ENCODE data around the gene ARSB.

ARSB gene

DNA sequence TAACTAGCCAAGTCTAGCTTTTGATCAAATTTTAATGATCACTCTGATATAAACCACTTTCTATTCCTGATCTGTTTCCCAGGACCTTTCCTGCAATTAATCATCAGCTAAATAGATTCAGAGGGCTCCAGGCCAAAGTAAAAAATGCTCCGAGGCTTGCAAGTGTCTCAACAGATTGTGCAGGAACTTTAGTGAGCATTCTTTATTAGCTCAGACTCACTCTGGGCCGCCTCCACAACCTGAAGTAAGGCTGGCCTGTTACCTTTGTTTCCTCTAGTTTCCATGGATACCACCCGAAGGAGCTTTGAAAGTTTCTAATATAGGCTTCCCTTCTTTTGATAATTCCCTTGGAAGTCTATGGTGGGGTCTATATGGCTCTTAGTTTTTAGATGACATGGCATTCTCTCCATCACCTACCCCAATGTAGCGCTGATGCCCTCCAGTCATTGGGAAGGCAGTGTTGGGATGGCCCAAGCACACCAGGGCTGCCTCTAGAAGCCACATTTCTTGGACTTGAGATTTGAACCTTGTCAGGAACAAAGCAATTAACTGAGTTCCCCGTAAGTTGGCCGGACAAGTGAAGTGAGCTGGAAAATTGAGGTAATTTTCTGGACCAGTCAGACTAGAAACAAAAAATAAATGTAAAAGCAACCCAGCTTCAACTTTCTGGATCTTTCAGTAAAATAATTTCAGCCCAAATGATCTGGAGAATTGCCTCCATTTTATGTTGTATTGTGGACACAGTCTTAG lies 238.9 kb downstream of the ARSB start:
- H2AK5ac ChIP-seq (ENCODE audit: low read length, severe bottlenecking) = peak overlapping the region; percentile 90
- H3K9ac ChIP-seq (ENCODE audit: low read length) = no peak overlapping the region
- H3K4me2 ChIP-seq (ENCODE audit: low read length, poor library complexity, severe bottlenecking) = no peak overlapping the region
- H3K79me1 ChIP-seq (replicated peaks; ENCODE audit: low read length, poor library complexity, severe bottlenecking) = no peaks in the 10 kb centered on the region
- no peak overlapping the region for H4K91ac ChIP-seq (ENCODE audit: low read length)
- no peak overlapping the region for H3K14ac ChIP-seq (ENCODE audit: low read length in 2 of 2)
- no peak overlapping the region for H2BK120ac ChIP-seq (ENCODE audit: low read depth, low read length)
- H3K4me1 ChIP-seq (ENCODE audit: control insufficient read depth, insufficient read depth, low read depth, low read length) = peaks cover 12% of the 10 kb centered on the region
- H3K27ac ChIP-seq (ENCODE audit: low read length, poor library complexity, severe bottlenecking) = no peak overlapping the region
- H2BK5ac ChIP-seq (ENCODE audit: low read depth, low read length, poor library complexity, severe bottlenecking) = no peak overlapping the region
- H3K4ac ChIP-seq (ENCODE audit: low read depth in 1 of 2, low read length in 2 of 2) = no peak overlapping the region
- H2BK12ac ChIP-seq (ENCODE audit: low read length in 2 of 2) = no peak overlapping the region
- DNase-seq = no peak
- no peaks in the 10 kb centered on the region for H3K36me3 ChIP-seq (ENCODE audit: control insufficient read depth in 1 of 2, insufficient read depth in 2 of 2, low read depth in 1 of 2, low read length in 2 of 2)
- H4K8ac ChIP-seq (ENCODE audit: low read length) = no peak overlapping the region
- H2AFZ ChIP-seq (ENCODE audit: low read depth, low read length) = no peak overlapping the region
- H3K18ac ChIP-seq (ENCODE audit: low read depth in 1 of 2, low read length in 2 of 2) = peak overlapping the region in 1 of 2 experiments; percentile 12
- no peaks in the 10 kb centered on the region for H3K9me3 ChIP-seq (ENCODE audit: control insufficient read depth, low read length)
- H2BK15ac ChIP-seq (ENCODE audit: low read depth, poor library complexity, severe bottlenecking) = no peak overlapping the region
- 98% methylated on average over 3 of the region's 6 CpGs for WGBS
- H3K27me3 ChIP-seq (ENCODE audit: control insufficient read depth in 1 of 2, insufficient read depth in 1 of 2, low read length in 2 of 2) = no peaks in the 10 kb centered on the region
- no peak overlapping the region for H3K4me3 ChIP-seq (ENCODE audit: insufficient read depth in 1 of 2, low read depth in 1 of 2, low read length in 2 of 2)
- H3K23ac ChIP-seq (ENCODE audit: low read length in 2 of 2) = no peak overlapping the region

DNA sequence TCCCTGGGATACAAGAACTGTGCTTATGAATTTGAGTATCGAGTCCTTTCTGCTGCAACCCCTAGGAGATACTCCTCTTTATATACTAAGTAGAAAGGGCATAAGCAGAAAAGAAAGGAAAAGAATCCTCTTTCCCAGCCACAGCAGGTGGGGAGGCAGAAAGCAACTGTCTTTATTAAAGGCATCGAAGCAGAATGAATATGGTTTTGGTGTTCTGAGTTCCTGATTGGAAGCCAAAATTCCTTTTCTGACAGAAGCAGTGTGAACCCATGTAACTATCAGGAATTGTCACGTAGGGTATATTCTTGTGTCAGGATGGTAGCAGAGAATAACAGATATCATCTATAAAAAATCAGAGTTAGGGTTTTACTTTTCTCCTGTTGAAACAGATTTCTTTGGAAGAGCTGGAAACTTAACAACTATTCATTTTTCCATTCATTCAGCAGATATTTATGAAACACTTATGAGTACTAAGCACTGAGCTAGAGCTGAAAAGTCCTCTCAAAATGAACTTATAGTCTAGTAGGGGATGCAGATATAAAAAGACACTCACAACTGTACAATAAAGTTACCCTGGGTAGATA lies 240.1 kb downstream of the ARSB start:
- H3K4me2 ChIP-seq (ENCODE audit: low read length, poor library complexity, severe bottlenecking) = no peak overlapping the region
- no peaks in the 10 kb centered on the region for H3K9me3 ChIP-seq (ENCODE audit: control insufficient read depth, low read length)

GRCh38 chr5:78741019-78741418 lies 244.1 kb downstream of the ARSB start:
- no peak overlapping the region for H4K8ac ChIP-seq (ENCODE audit: low read length)
- WGBS = no CpG with 5 or more reads among the region's 1 CpG
- no peak overlapping the region for H2BK5ac ChIP-seq (ENCODE audit: low read depth, low read length, poor library complexity, severe bottlenecking)
- no peak overlapping the region for H3K4me2 ChIP-seq (ENCODE audit: low read length, poor library complexity, severe bottlenecking)
- H3K9ac ChIP-seq (ENCODE audit: low read length) = no peak overlapping the region
- no peak overlapping the region for H2AFZ ChIP-seq (ENCODE audit: low read depth, low read length)
- H3K23ac ChIP-seq (ENCODE audit: low read length in 2 of 2) = no peak overlapping the region
- no peak overlapping the region for H2BK15ac ChIP-seq (ENCODE audit: low read depth, poor library complexity, severe bottlenecking)
- no peaks in the 10 kb centered on the region for H3K79me1 ChIP-seq (replicated peaks; ENCODE audit: low read length, poor library complexity, severe bottlenecking)
- no peak for DNase-seq
- H3K4me1 ChIP-seq (ENCODE audit: control insufficient read depth, insufficient read depth, low read depth, low read length) = no peaks in the 10 kb centered on the region
- no peak overlapping the region for H3K4ac ChIP-seq (ENCODE audit: low read depth in 1 of 2, low read length in 2 of 2)
- H3K18ac ChIP-seq (ENCODE audit: low read depth in 1 of 2, low read length in 2 of 2) = no peak overlapping the region
- no peak overlapping the region for H4K91ac ChIP-seq (ENCODE audit: low read length)
- no peak overlapping the region for H3K14ac ChIP-seq (ENCODE audit: low read length in 2 of 2)
- H2AK5ac ChIP-seq (ENCODE audit: low read length, severe bottlenecking) = no peak overlapping the region
- no peaks in the 10 kb centered on the region for H3K9me3 ChIP-seq (ENCODE audit: control insufficient read depth, low read length)
- H3K27ac ChIP-seq (ENCODE audit: low read length, poor library complexity, severe bottlenecking) = no peak overlapping the region
- no peak overlapping the region for H2BK120ac ChIP-seq (ENCODE audit: low read depth, low read length)
- no peak overlapping the region for H3K4me3 ChIP-seq (ENCODE audit: insufficient read depth in 1 of 2, low read depth in 1 of 2, low read length in 2 of 2)
- no peak overlapping the region for H2BK12ac ChIP-seq (ENCODE audit: low read length in 2 of 2)
- H3K27me3 ChIP-seq (ENCODE audit: control insufficient read depth in 1 of 2, insufficient read depth in 1 of 2, low read length in 2 of 2) = no peaks in the 10 kb centered on the region
- no peaks in the 10 kb centered on the region for H3K36me3 ChIP-seq (ENCODE audit: control insufficient read depth in 1 of 2, insufficient read depth in 2 of 2, low read depth in 1 of 2, low read length in 2 of 2)

More for the DNA sequence above, 240.1 kb downstream of the ARSB start:
- Histone ChIP-seq H2BK15ac (ENCODE audit: low read depth, poor library complexity, severe bottlenecking) (no peak overlapping the region), H2BK5ac (ENCODE audit: low read depth, low read length, poor library complexity, severe bottlenecking) (no peak overlapping the region), H3K9ac (ENCODE audit: low read length) (no peak overlapping the region), H3K23ac (ENCODE audit: low read length in 2 of 2) (no peak overlapping the region), H3K36me3 (ENCODE audit: control insufficient read depth in 1 of 2, insufficient read depth in 2 of 2, low read depth in 1 of 2, low read length in 2 of 2) (no peaks in the 10 kb centered on the region), H2AK5ac (ENCODE audit: low read length, severe bottlenecking) (no peak overlapping the region), H2BK120ac (ENCODE audit: low read depth, low read length) (no peak overlapping the region), H3K14ac (ENCODE audit: low read length in 2 of 2) (no peak overlapping the region), H3K27ac (ENCODE audit: low read length, poor library complexity, severe bottlenecking) (no peak overlapping the region), H3K18ac (ENCODE audit: low read depth in 1 of 2, low read length in 2 of 2) (no peak overlapping the region), H3K4ac (ENCODE audit: low read depth in 1 of 2, low read length in 2 of 2) (no peak overlapping the region), H2AFZ (ENCODE audit: low read depth, low read length) (no peak overlapping the region), H3K79me1 (replicated peaks; ENCODE audit: low read length, poor library complexity, severe bottlenecking) (no peaks in the 10 kb centered on the region), H4K8ac (ENCODE audit: low read length) (no peak overlapping the region), H3K4me1 (ENCODE audit: control insufficient read depth, insufficient read depth, low read depth, low read length) (peaks cover 10% of the 10 kb centered on the region), H2BK12ac (ENCODE audit: low read length in 2 of 2) (no peak overlapping the region), H3K4me3 (ENCODE audit: insufficient read depth in 1 of 2, low read depth in 1 of 2, low read length in 2 of 2) (no peak overlapping the region), H3K27me3 (ENCODE audit: control insufficient read depth in 1 of 2, insufficient read depth in 1 of 2, low read length in 2 of 2) (no peaks in the 10 kb centered on the region), H4K91ac (ENCODE audit: low read length) (no peak overlapping the region)
- 100% methylated on average over 1 of the region's 3 CpGs for WGBS
- no peak for DNase-seq

GRCh38 chr5:78738693-78739300 lies 246.3 kb downstream of the ARSB start:
- 79% methylated on average over 4 of the region's 4 CpGs for WGBS
- H3K23ac ChIP-seq (ENCODE audit: low read length in 2 of 2) = no peak overlapping the region
- no peak for DNase-seq
- H2AK5ac ChIP-seq (ENCODE audit: low read length, severe bottlenecking) = peak overlapping the region; percentile 42
- H3K4me3 ChIP-seq (ENCODE audit: insufficient read depth in 1 of 2, low read depth in 1 of 2, low read length in 2 of 2) = no peak overlapping the region
- H3K27ac ChIP-seq (ENCODE audit: low read length, poor library complexity, severe bottlenecking) = no peak overlapping the region
- H4K8ac ChIP-seq (ENCODE audit: low read length) = no peak overlapping the region
- no peak overlapping the region for H2AFZ ChIP-seq (ENCODE audit: low read depth, low read length)
- H3K18ac ChIP-seq (ENCODE audit: low read depth in 1 of 2, low read length in 2 of 2) = no peak overlapping the region
- no peaks in the 10 kb centered on the region for H3K79me1 ChIP-seq (replicated peaks; ENCODE audit: low read length, poor library complexity, severe bottlenecking)
- peaks cover 6% of the 10 kb centered on the region for H3K4me1 ChIP-seq (ENCODE audit: control insufficient read depth, insufficient read depth, low read depth, low read length)
- H3K27me3 ChIP-seq (ENCODE audit: control insufficient read depth in 1 of 2, insufficient read depth in 1 of 2, low read length in 2 of 2) = no peaks in the 10 kb centered on the region
- no peak overlapping the region for H3K14ac ChIP-seq (ENCODE audit: low read length in 2 of 2)
- H2BK5ac ChIP-seq (ENCODE audit: low read depth, low read length, poor library complexity, severe bottlenecking) = no peak overlapping the region
- no peaks in the 10 kb centered on the region for H3K36me3 ChIP-seq (ENCODE audit: control insufficient read depth in 1 of 2, insufficient read depth in 2 of 2, low read depth in 1 of 2, low read length in 2 of 2)
- H3K4me2 ChIP-seq (ENCODE audit: low read length, poor library complexity, severe bottlenecking) = no peak overlapping the region
- H3K9ac ChIP-seq (ENCODE audit: low read length) = no peak overlapping the region
- no peak overlapping the region for H2BK12ac ChIP-seq (ENCODE audit: low read length in 2 of 2)
- H2BK15ac ChIP-seq (ENCODE audit: low read depth, poor library complexity, severe bottlenecking) = no peak overlapping the region
- H2BK120ac ChIP-seq (ENCODE audit: low read depth, low read length) = no peak overlapping the region
- no peak overlapping the region for H3K4ac ChIP-seq (ENCODE audit: low read depth in 1 of 2, low read length in 2 of 2)
- H4K91ac ChIP-seq (ENCODE audit: low read length) = no peak overlapping the region
- H3K9me3 ChIP-seq (ENCODE audit: control insufficient read depth, low read length) = no peaks in the 10 kb centered on the region
